SK-N-SH treated with all-trans-retinoic acid at 6 μM for 48 hours (cell line): ENCODE measurements around the gene SH3TC1.

Experiments used
- ATAC-seq: fragments of 200-7000 bp; cut with Tn5 transposase; 3 replicates; pipeline ENCODE4 v1.9.1; 2020; ENCODE audit warnings: mild to moderate bottlenecking, moderate library complexity
- ARNTL ChIP-seq: fragments of 450-650 bp; formaldehyde crosslinking; IDR thresholded peaks from 2 replicates; pipeline ENCODE4 v1.5.0; 2020; ENCODE audit warnings: low read depth, mild to moderate bottlenecking, moderate library complexity, borderline replicate concordance
- BACH2 ChIP-seq: fragments of 250-450 bp; sonication (Bioruptor Pico); IDR thresholded peaks from 2 replicates; pipeline ENCODE4 v1.9.0; 2021; ENCODE audit warnings: mild to moderate bottlenecking, borderline replicate concordance
- CREB5 ChIP-seq: fragments of 250-450 bp; sonication (Bioruptor Pico); IDR thresholded peaks from 2 replicates; pipeline ENCODE4 v1.5.1; 2020; ENCODE audit warnings: low read depth, mild to moderate bottlenecking, moderate library complexity
- CSDC2 ChIP-seq: fragments of 250-450 bp; sonication (Bioruptor Pico); IDR thresholded peaks from 2 replicates; pipeline ENCODE4 v1.5.0; 2020; ENCODE audit warnings: mild to moderate bottlenecking, moderate library complexity
- ESRRG ChIP-seq: fragments of 250-450 bp; sonication (Bioruptor Pico); IDR thresholded peaks from 2 replicates; pipeline ENCODE4 v1.6.1; 2021; ENCODE audit warnings: mild to moderate bottlenecking
- GLIS3 ChIP-seq: fragments of 250-450 bp; sonication (Bioruptor Pico); IDR thresholded peaks from 2 replicates; pipeline ENCODE4 v1.5.0; 2020; ENCODE audit warnings: mild to moderate bottlenecking, moderate library complexity
- OSR1 ChIP-seq: fragments of 250-450 bp; sonication (Bioruptor Pico); IDR thresholded peaks from 2 replicates; pipeline ENCODE4 v1.8.0; 2022; ENCODE audit warnings: moderate library complexity, mild to moderate bottlenecking, inconsistent platforms
- PATZ1 ChIP-seq: fragments of 250-450 bp; sonication (Bioruptor Pico); IDR thresholded peaks from 2 replicates; pipeline ENCODE4 v1.8.0; 2020; ENCODE audit warnings: mild to moderate bottlenecking, moderate library complexity, borderline replicate concordance
- POU6F1 ChIP-seq: fragments of 250-450 bp; sonication (Bioruptor Pico); IDR thresholded peaks from 2 replicates; pipeline ENCODE4 v1.8.0; 2021; ENCODE audit warnings: low read depth, mild to moderate bottlenecking, moderate library complexity, borderline replicate concordance
- RARB ChIP-seq: fragments of 250-450 bp; sonication (Bioruptor Pico); IDR thresholded peaks from 2 replicates; pipeline ENCODE4 v1.8.0; 2021; ENCODE audit warnings: mild to moderate bottlenecking, moderate library complexity
- SNAI2 ChIP-seq: fragments of 250-450 bp; sonication (Bioruptor Pico); IDR thresholded peaks from 2 replicates; pipeline ENCODE4 v1.5.0; 2020; ENCODE audit warnings: mild to moderate bottlenecking, moderate library complexity
- TCF4 ChIP-seq: fragments of 250-450 bp; sonication (Bioruptor Pico); IDR thresholded peaks from 2 replicates; pipeline ENCODE4 v1.8.0; 2021; ENCODE audit warnings: mild to moderate bottlenecking, moderate library complexity, borderline replicate concordance
- TOX ChIP-seq: fragments of 250-450 bp; sonication (Bioruptor Pico); IDR thresholded peaks from 2 replicates; pipeline ENCODE4 v1.8.0; 2021; ENCODE audit warnings: mild to moderate bottlenecking, moderate library complexity, borderline replicate concordance
- TSHZ2 ChIP-seq: fragments of 250-450 bp; sonication (Bioruptor Pico); IDR thresholded peaks from 2 replicates; pipeline ENCODE4 v1.5.0; 2020; ENCODE audit warnings: mild to moderate bottlenecking, moderate library complexity
- ZFP3 ChIP-seq: fragments of 250-450 bp; sonication (Bioruptor Pico); IDR thresholded peaks from 2 replicates; pipeline ENCODE4 v1.5.0; 2020; ENCODE audit warnings: mild to moderate bottlenecking, moderate library complexity
- ZNF565 ChIP-seq: fragments of 450-650 bp; formaldehyde crosslinking; conservative IDR thresholded peaks from 2 replicates; pipeline ENCODE4 v1.5.0; 2020; ENCODE audit warnings: low read depth, mild to moderate bottlenecking, moderate library complexity
- ZNF70 ChIP-seq: fragments of 450-650 bp; formaldehyde crosslinking; IDR thresholded peaks from 2 replicates; pipeline ENCODE4 v1.5.0; 2020; ENCODE audit warnings: mild to moderate bottlenecking, moderate library complexity
- ZNF8 ChIP-seq: fragments of 450-650 bp; formaldehyde crosslinking; IDR thresholded peaks from 2 replicates; pipeline ENCODE4 v1.5.0; 2020; ENCODE audit warnings: mild to moderate bottlenecking, moderate library complexity

The SH3TC1 gene

GRCh38 chr4:8236106-8236919 is 37.2 kb downstream of the SH3TC1 start:
- TF ChIP-seq ZNF8 (CRISPR knock-in tag) = no peak
- ATAC-seq = no peak

GRCh38 chr4:8236920-8237195 is 37.8 kb downstream of the SH3TC1 start:
- no peak for ATAC-seq
- no peak for TF ChIP-seq OSR1 (CRISPR knock-in tag)
- TF ChIP-seq ZNF70 = no peak
- no peak for TF ChIP-seq CSDC2

- no peak for ATAC-seq
- TF ChIP-seq POU6F1 (CRISPR knock-in tag) = no peak
- TF ChIP-seq ARNTL (CRISPR knock-in tag) = no peak
- no peak for TF ChIP-seq BACH2 (CRISPR knock-in tag)
- TF ChIP-seq TSHZ2 (CRISPR knock-in tag) = no peak
- no peak for TF ChIP-seq PATZ1 (CRISPR knock-in tag)
- no peak for TF ChIP-seq ZFP3 (CRISPR knock-in tag)
- no peak for TF ChIP-seq ZNF565 (CRISPR knock-in tag)
- TF ChIP-seq CSDC2 = no peak
- TF ChIP-seq OSR1 (CRISPR knock-in tag) = no peak
- no peak for TF ChIP-seq RARB (CRISPR knock-in tag)
- TF ChIP-seq SNAI2 (CRISPR knock-in tag) = no peak
- TF ChIP-seq GLIS3 (CRISPR knock-in tag) = no peak
- no peak for TF ChIP-seq CREB5 (CRISPR knock-in tag)
- TF ChIP-seq, all 23 proteins: peak for 0
These were observed 38.3 kb downstream of the SH3TC1 start for GRCh38 chr4:8237256-8237989.

GRCh38 chr4:8238036-8238511 is 39.0 kb downstream of the SH3TC1 start:
- ATAC-seq = no peak
- TF ChIP-seq TSHZ2 (CRISPR knock-in tag) (no peak), OSR1 (CRISPR knock-in tag) (no peak), TCF4 (CRISPR knock-in tag) (no peak), PATZ1 (CRISPR knock-in tag) (no peak), POU6F1 (CRISPR knock-in tag) (no peak), GLIS3 (CRISPR knock-in tag) (no peak), RARB (CRISPR knock-in tag) (no peak), ZNF70 (no peak), TOX (CRISPR knock-in tag) (no peak), ZNF8 (CRISPR knock-in tag) (no peak), ESRRG (CRISPR knock-in tag) (no peak)
